HEK293T (cell line): ENCODE measurements around the gene TTC7B.

Experiments
- CTCF ChIA-PET: fragments of 350-600 bp; formaldehyde crosslinking; extraction: SDS; loops from one replicate; lab custom pipeline; 2021; ENCODE audit warnings: antibody characterized with exemption, inconsistent platforms; lab: Yijun Ruan, JAX
- POLR2A ChIA-PET: fragments of 350-600 bp; formaldehyde crosslinking; extraction: SDS; loops from one replicate; lab custom pipeline; 2020; ENCODE audit warnings: antibody characterized with exemption, inconsistent platforms; lab: Yijun Ruan, JAX
- DNase-seq: peaks from one replicate; pipeline ENCODE4 v3.0.0; 2012; ENCODE audit warnings: mixed read lengths; ENCODE audit errors: extremely low spot score
- ARNT ChIP-seq: fragments of 450-650 bp; IDR thresholded peaks from 2 replicates; pipeline ENCODE4 v1.6.1; 2017; ENCODE audit warnings: mild to moderate bottlenecking
- BHLHE40 ChIP-seq: fragments of 450-650 bp; IDR thresholded peaks from 2 replicates; pipeline ENCODE4 v1.6.1; 2016; ENCODE audit warnings: mild to moderate bottlenecking, moderate library complexity, borderline replicate concordance
- CTBP1 ChIP-seq: fragments of 450-650 bp; IDR thresholded peaks from 2 replicates; pipeline ENCODE4 v1.6.1; 2016; ENCODE audit warnings: borderline replicate concordance
- ELF4 ChIP-seq: fragments of 450-650 bp; IDR thresholded peaks from 2 replicates; pipeline ENCODE4 v1.6.1; 2017; ENCODE audit warnings: antibody characterized with exemption
- FOXA1 ChIP-seq: fragments of 450-650 bp; IDR thresholded peaks from 2 replicates; pipeline ENCODE4 v1.6.1; 2016; ENCODE audit warnings: mild to moderate bottlenecking
- FOXK2 ChIP-seq: fragments of 450-650 bp; IDR thresholded peaks from 2 replicates; pipeline ENCODE4 v1.6.1; 2016; ENCODE audit warnings: mild to moderate bottlenecking
- FOXM1 ChIP-seq: fragments of 450-650 bp; IDR thresholded peaks from 2 replicates; pipeline ENCODE4 v1.6.1; 2017; ENCODE audit warnings: mild to moderate bottlenecking, borderline replicate concordance
- HDGF ChIP-seq: fragments of 450-650 bp; IDR thresholded peaks from 2 replicates; pipeline ENCODE4 v1.6.1; 2017; ENCODE audit warnings: antibody characterized with exemption, borderline replicate concordance
- L3MBTL2 ChIP-seq: fragments of 450-650 bp; conservative IDR thresholded peaks from 2 replicates; pipeline ENCODE4 v1.6.1; 2016; ENCODE audit warnings: mild to moderate bottlenecking
- LEF1 ChIP-seq: fragments of 450-650 bp; IDR thresholded peaks from 2 replicates; pipeline ENCODE4 v1.6.1; 2017; ENCODE audit warnings: mild to moderate bottlenecking, borderline replicate concordance
- NFRKB ChIP-seq: fragments of 450-650 bp; IDR thresholded peaks from 2 replicates; pipeline ENCODE4 v1.6.1; 2016; ENCODE audit warnings: mild to moderate bottlenecking, moderate library complexity
- PKNOX1 ChIP-seq: fragments of 450-650 bp; IDR thresholded peaks from 2 replicates; pipeline ENCODE4 v1.6.1; 2016
- SP1 ChIP-seq: fragments of 450-650 bp; IDR thresholded peaks from 2 replicates; pipeline ENCODE4 v1.6.1; 2017
- SUZ12 ChIP-seq: fragments of 450-650 bp; IDR thresholded peaks from 2 replicates; pipeline ENCODE4 v1.6.1; 2016; ENCODE audit warnings: mild to moderate bottlenecking
- TARDBP ChIP-seq: fragments of 450-650 bp; IDR thresholded peaks from 2 replicates; pipeline ENCODE4 v1.6.1; 2016
- ZNF384 ChIP-seq: fragments of 450-650 bp; IDR thresholded peaks from 2 replicates; pipeline ENCODE4 v1.6.1; 2016

The TTC7B gene

GRCh38 chr14:90730206-90730766 is 85.9 kb downstream of the TTC7B start:
- CTCF ChIA-PET: no interaction called here
- POLR2A ChIA-PET: no interaction called here
- DNase-seq: no peak
- no peak for TF ChIP-seq CTBP1
- no peak for TF ChIP-seq TARDBP
- TF ChIP-seq HDGF: no peak
- TF ChIP-seq FOXM1: no peak
- no peak for TF ChIP-seq LEF1
- no peak for TF ChIP-seq FOXK2
- no peak for TF ChIP-seq ZNF384
- no peak for TF ChIP-seq PKNOX1
- no peak for TF ChIP-seq SUZ12
- no peak for TF ChIP-seq BHLHE40

- ChIA-PET CTCF (no interaction called here), POLR2A (no interaction called here)
- TF ChIP-seq FOXM1 (no peak), PKNOX1 (no peak), SUZ12 (no peak), ZNF384 (no peak), L3MBTL2 (no peak), FOXA1 (no peak), TARDBP (no peak), HDGF (no peak), ARNT (no peak)
- no peak for DNase-seq
These were observed 87.3 kb downstream of the TTC7B start for GRCh38 chr14:90728951-90729350.

- ChIA-PET POLR2A (no interaction called here), CTCF (no interaction called here)
- DNase-seq: no peak
- TF ChIP-seq FOXA1: no peak
- no peak for TF ChIP-seq FOXK2
- no peak for TF ChIP-seq PKNOX1
- no peak for TF ChIP-seq TARDBP
- no peak for TF ChIP-seq SP1
- TF ChIP-seq LEF1: no peak
- TF ChIP-seq SUZ12: no peak
- no peak for TF ChIP-seq HDGF
- TF ChIP-seq CTBP1: no peak
- TF ChIP-seq FOXM1: no peak
- no peak for TF ChIP-seq L3MBTL2
- no peak for TF ChIP-seq NFRKB
- TF ChIP-seq ZNF384: no peak
- TF ChIP-seq ARNT: no peak
- no peak for TF ChIP-seq ELF4
- TF ChIP-seq BHLHE40: no peak
These were observed 89.1 kb downstream of the TTC7B start for GRCh38 chr14:90727082-90727481.

GRCh38 chr14:90726656-90727055 is 89.6 kb downstream of the TTC7B start:
- TF ChIP-seq PKNOX1 (no peak), LEF1 (no peak)
- DNase-seq: no peak
- CTCF ChIA-PET: no interaction called here
- POLR2A ChIA-PET: interaction anchor here (1.1 kb wide), 1 partner anchor 13 kb away, joined by 3 read pairs; no protein-coding TSS in a partner anchor

- TF ChIP-seq ELF4: no peak
- TF ChIP-seq ARNT: no peak
- no peak for TF ChIP-seq CTBP1
- TF ChIP-seq HDGF: no peak
- no peak for DNase-seq
- POLR2A ChIA-PET: no interaction called here
- CTCF ChIA-PET: interaction anchor here (0.6 kb wide), 1 partner anchor 106 kb away, joined by 3 read pairs; no protein-coding TSS in a partner anchor
These were observed 91.4 kb downstream of the TTC7B start for GRCh38 chr14:90724866-90725265.

- POLR2A ChIA-PET: no interaction called here
- TF ChIP-seq BHLHE40: no peak
- TF ChIP-seq SP1: no peak
- TF ChIP-seq PKNOX1: no peak
- TF ChIP-seq SUZ12: no peak
- no peak for TF ChIP-seq CTBP1
- TF ChIP-seq LEF1: no peak
- TF ChIP-seq ARNT: no peak
- no peak for TF ChIP-seq FOXA1
- no peak for TF ChIP-seq NFRKB
- TF ChIP-seq TARDBP: no peak
- TF ChIP-seq FOXK2: no peak
- TF ChIP-seq ZNF384: no peak
- TF ChIP-seq HDGF: no peak
- no peak for TF ChIP-seq L3MBTL2
- TF ChIP-seq FOXM1: no peak
- TF ChIP-seq ELF4: no peak
- CTCF ChIA-PET: no interaction called here
- no peak for DNase-seq
These were observed 93.6 kb downstream of the TTC7B start for GRCh38 chr14:90722590-90722989.
